ENCODE data around the gene CD74.
A peak's percentile ranks its signal among the peaks of the same experiment; 100 is the strongest.

DNA sequence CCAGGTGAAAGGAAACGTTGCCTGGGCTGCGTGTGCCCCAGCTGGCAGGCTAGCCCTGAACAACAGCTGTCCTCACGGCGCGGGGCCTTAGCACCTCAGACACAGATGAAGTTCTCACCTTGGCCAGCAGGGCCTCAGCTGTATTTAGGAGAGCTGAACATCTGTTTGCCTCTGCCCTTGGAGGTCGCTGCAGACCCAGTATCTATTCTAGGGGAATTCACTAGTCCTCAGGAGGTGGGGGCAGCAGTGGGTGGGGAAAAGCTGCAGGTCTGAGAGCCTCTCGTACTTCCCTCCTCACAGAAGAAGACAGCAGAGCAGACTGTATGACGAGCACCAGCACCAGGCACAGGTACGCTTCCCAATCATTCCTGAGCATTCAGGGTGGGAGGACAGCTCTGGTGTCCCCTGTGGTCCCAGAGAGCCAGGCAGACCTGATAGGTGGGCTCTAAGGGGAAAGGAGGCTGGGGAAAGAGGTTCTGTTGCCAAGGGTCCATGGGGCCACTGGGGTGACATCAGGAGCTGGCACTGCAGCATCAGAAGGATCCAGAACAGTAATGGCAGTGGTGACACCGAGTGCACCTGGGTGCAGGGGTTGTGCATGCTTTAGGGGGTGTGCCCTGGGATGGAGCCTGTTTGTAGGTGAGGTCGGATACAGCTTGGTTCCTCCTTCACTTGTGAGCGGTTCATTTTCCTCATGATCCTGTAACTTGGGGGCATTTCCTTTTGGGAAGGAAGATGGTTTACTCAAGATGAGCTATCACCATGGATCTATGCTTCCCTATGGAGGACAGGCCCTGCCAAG is 13.8 kb downstream of the CD74 start:
- TF ChIP-seq, protein P1, sequence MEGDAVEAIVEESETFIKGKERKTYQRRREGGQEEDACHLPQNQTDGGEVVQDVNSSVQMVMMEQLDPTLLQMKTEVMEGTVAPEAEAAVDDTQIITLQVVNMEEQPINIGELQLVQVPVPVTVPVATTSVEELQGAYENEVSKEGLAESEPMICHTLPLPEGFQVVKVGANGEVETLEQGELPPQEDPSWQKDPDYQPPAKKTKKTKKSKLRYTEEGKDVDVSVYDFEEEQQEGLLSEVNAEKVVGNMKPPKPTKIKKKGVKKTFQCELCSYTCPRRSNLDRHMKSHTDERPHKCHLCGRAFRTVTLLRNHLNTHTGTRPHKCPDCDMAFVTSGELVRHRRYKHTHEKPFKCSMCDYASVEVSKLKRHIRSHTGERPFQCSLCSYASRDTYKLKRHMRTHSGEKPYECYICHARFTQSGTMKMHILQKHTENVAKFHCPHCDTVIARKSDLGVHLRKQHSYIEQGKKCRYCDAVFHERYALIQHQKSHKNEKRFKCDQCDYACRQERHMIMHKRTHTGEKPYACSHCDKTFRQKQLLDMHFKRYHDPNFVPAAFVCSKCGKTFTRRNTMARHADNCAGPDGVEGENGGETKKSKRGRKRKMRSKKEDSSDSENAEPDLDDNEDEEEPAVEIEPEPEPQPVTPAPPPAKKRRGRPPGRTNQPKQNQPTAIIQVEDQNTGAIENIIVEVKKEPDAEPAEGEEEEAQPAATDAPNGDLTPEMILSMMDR (IDR thresholded peaks at IDR 0.05; ENCODE audit: insufficient read depth, low read length, poor library complexity, severe bottlenecking), result peak; percentile 67
- TF ChIP-seq EZH2phosphoT487 (conservative IDR thresholded peaks at IDR 0.05; ENCODE audit: low read length), result no peak

Measured in SU-DHL-6 (cell line).